SK-N-SH (cell line): Measurements from ENCODE around the gene CD300LG. TPM values are rescaled to one million over a fixed set of nuclear protein-coding genes. Genes with fewer than 3 reads are reported as not detected.

ENCODE experiments used
- CTCF ChIA-PET: fragments of 300-600, 350-600 bp; formaldehyde crosslinking; extraction: SDS; loops from one replicate; lab custom pipeline; 2021; lab: Yijun Ruan, JAX
- POLR2A ChIA-PET: fragments of 350-600 bp; sonication (Branson Sonifier 250); formaldehyde crosslinking; extraction: SDS; loops from one replicate; lab custom pipeline; 2020; ENCODE audit warnings: antibody characterized with exemption, inconsistent platforms; lab: Yijun Ruan, JAX
- DNase-seq: peaks from one replicate; pipeline ENCODE4 v3.0.0; 2012
- H2AFZ ChIP-seq: fragments of 200-600 bp; sonication (generic); 2 replicates; pipeline ENCODE4 v1.8.1; 2016; ENCODE audit warnings: antibody characterized with exemption, mild to moderate bottlenecking, low read depth
- H3F3A ChIP-seq: fragments of 200-600 bp; sonication (generic); replicated peaks from 2 replicates; pipeline ENCODE3; 2016; ENCODE audit warnings: antibody characterized with exemption, mild to moderate bottlenecking; ENCODE audit not compliant: insufficient read depth
- H3K27ac ChIP-seq, 2 experiments: fragments of 200-500 bp in 1 of 2; fragments of 200-600 bp in 1 of 2; sonication (Bioruptor generic) in 1 of 2; sonication (generic), shearing (Covaris generic) in 1 of 2; 2 replicates each; pipeline versions ENCODE4 v1.5.1 to v1.6.1; 2014 to 2016; ENCODE audit warnings: low read depth in 2 of 2, inconsistent platforms in 1 of 2, low read length in 1 of 2, mild to moderate bottlenecking in 1 of 2, mixed read lengths in 1 of 2
- H3K27me3 ChIP-seq: fragments of 200-600 bp; sonication (generic), shearing (Covaris generic); 2 replicates; pipeline ENCODE4 v1.6.1; 2016; ENCODE audit warnings: mixed run types; ENCODE audit not compliant: insufficient read depth
- H3K36me3 ChIP-seq, 2 experiments: fragments of 200-500 bp in 1 of 2; fragments of 200-600 bp in 1 of 2; sonication (Bioruptor generic) in 1 of 2; sonication (generic) in 1 of 2; replicated peaks in 1 of 2; 2 replicates each; pipeline versions ENCODE3 to v1.5.1; 2014 to 2016; ENCODE audit warnings: low read length in 1 of 2, mild to moderate bottlenecking in 1 of 2; ENCODE audit not compliant: insufficient read depth in 2 of 2, control insufficient read depth in 1 of 2
- H3K4me1 ChIP-seq, 2 experiments: fragments of 200-500 bp in 1 of 2; fragments of 200-600 bp in 1 of 2; sonication (Bioruptor generic) in 1 of 2; sonication (generic), shearing (Covaris generic) in 1 of 2; 2 replicates each; pipeline versions ENCODE4 v1.5.1 to v1.6.1; 2014 to 2016; ENCODE audit warnings: low read depth in 1 of 2, low read length in 1 of 2, mixed run types in 1 of 2; ENCODE audit not compliant: insufficient read depth in 2 of 2, control insufficient read depth in 1 of 2
- H3K4me2 ChIP-seq: fragments of 200-600 bp; sonication (generic), shearing (Covaris generic); 2 replicates; pipeline ENCODE4 v1.6.1; 2017; ENCODE audit warnings: mixed run types
- H3K4me3 ChIP-seq, 2 experiments: fragments of 200-500 bp in 1 of 2; fragments of 200-600 bp in 1 of 2; sonication (Bioruptor generic) in 1 of 2; sonication (generic), shearing (Covaris generic) in 1 of 2; 2 replicates each; pipeline versions ENCODE4 v1.5.1 to v1.8.1; 2014 to 2016; ENCODE audit warnings: low read depth in 2 of 2, inconsistent platforms in 1 of 2, low read length in 1 of 2, mild to moderate bottlenecking in 1 of 2, mixed read lengths in 1 of 2, moderate library complexity in 1 of 2
- H3K79me2 ChIP-seq: fragments of 200-600 bp; sonication (generic); 2 replicates; pipeline ENCODE4 v1.8.1; 2017; ENCODE audit warnings: mild to moderate bottlenecking; ENCODE audit not compliant: insufficient read depth
- H3K9ac ChIP-seq: fragments of 200-600 bp; sonication (generic); 2 replicates; pipeline ENCODE4 v1.6.1; 2017; ENCODE audit warnings: mixed run types
- H3K9me2 ChIP-seq: fragments of 200-600 bp; sonication (generic); 2 replicates; pipeline ENCODE4 v1.6.1; 2017; ENCODE audit warnings: mixed run types
- H3K9me3 ChIP-seq: fragments of 200-600 bp; sonication (generic); 2 replicates; pipeline ENCODE4 v1.6.1; 2017; ENCODE audit warnings: mixed run types, mild to moderate bottlenecking, moderate library complexity
- H4K20me1 ChIP-seq: fragments of 200-600 bp; sonication (generic); 2 replicates; pipeline ENCODE4 v1.6.1; 2017; ENCODE audit warnings: mild to moderate bottlenecking, mixed run types; ENCODE audit not compliant: insufficient read depth
- CHD2 ChIP-seq: fragments of 150-350 bp; IDR thresholded peaks from 2 replicates; pipeline ENCODE4 v1.6.1; 2018; ENCODE audit warnings: low read length; ENCODE audit not compliant: partially characterized antibody
- ELF1 ChIP-seq: IDR thresholded peaks from 2 replicates; pipeline ENCODE4 v1.4.0; 2012
- EP300 ChIP-seq, 2 experiments: IDR thresholded peaks; 2 replicates each; pipeline versions ENCODE4 v1.4.0 to v1.6.1; 2012; ENCODE audit warnings: borderline replicate concordance in 1 of 2, low read depth in 1 of 2, low read length in 1 of 2
- EZH2phosphoT487 ChIP-seq: fragments of 200-600 bp; sonication (generic); IDR thresholded peaks from 2 replicates; pipeline ENCODE4 v1.6.1; 2017; ENCODE audit warnings: low read depth, mixed run types, mild to moderate bottlenecking, antibody characterized with exemption, moderate library complexity, borderline replicate concordance
- FOXM1 ChIP-seq: IDR thresholded peaks from 2 replicates; pipeline ENCODE4 v1.4.0; 2012; ENCODE audit warnings: low read depth, mild to moderate bottlenecking
- GABPA ChIP-seq: IDR thresholded peaks from 2 replicates; pipeline ENCODE4 v1.4.0; 2012; ENCODE audit warnings: low read depth, mild to moderate bottlenecking
- IRF3 ChIP-seq: fragments of 150-350 bp; IDR thresholded peaks from 2 replicates; pipeline ENCODE4 v1.6.1; 2016; ENCODE audit warnings: mild to moderate bottlenecking, low read depth, low read length
- JUND ChIP-seq: IDR thresholded peaks from 2 replicates; pipeline ENCODE4 v1.4.0; 2012
- MXI1 ChIP-seq: IDR thresholded peaks from 2 replicates; pipeline ENCODE4 v1.6.1; 2012; ENCODE audit warnings: mild to moderate bottlenecking, low read depth, low read length, improper control_type of control experiment
- NFIC ChIP-seq: IDR thresholded peaks from 2 replicates; pipeline ENCODE4 v1.4.0; 2012; ENCODE audit warnings: borderline replicate concordance
- NRF1 ChIP-seq: IDR thresholded peaks from 2 replicates; pipeline ENCODE4 v1.6.1; 2012; ENCODE audit warnings: low read depth, mild to moderate bottlenecking, low read length
- PBX3 ChIP-seq: IDR thresholded peaks from 2 replicates; pipeline ENCODE4; 2012
- RAD21 ChIP-seq: IDR thresholded peaks from 2 replicates; pipeline ENCODE4 v1.6.1; 2012; ENCODE audit warnings: mild to moderate bottlenecking, low read length
- SMC3 ChIP-seq: IDR thresholded peaks from 2 replicates; pipeline ENCODE4 v1.6.1; 2012; ENCODE audit warnings: low read depth, low read length, improper control_type of control experiment
- TAF1 ChIP-seq: IDR thresholded peaks from 2 replicates; pipeline ENCODE4 v1.6.1; 2012; ENCODE audit warnings: low read depth, mild to moderate bottlenecking, low read length, moderate library complexity, borderline replicate concordance
- TCF12 ChIP-seq: IDR thresholded peaks from 2 replicates; pipeline ENCODE4 v1.4.0; 2012
- TEAD4 ChIP-seq: IDR thresholded peaks from 2 replicates; pipeline ENCODE4 v1.4.0; 2012; ENCODE audit warnings: mild to moderate bottlenecking, borderline replicate concordance; ENCODE audit not compliant: insufficient read depth
- YY1 ChIP-seq: IDR thresholded peaks from 2 replicates; pipeline ENCODE4 v1.4.0; 2012; ENCODE audit warnings: low read depth, mild to moderate bottlenecking
- WGBS: methylation state at CpG from one replicate; pipeline ENCODE4 v1.1.6; 2017; ENCODE audit warnings: low lambda C conversion rate; 5-methylcytosine and 5-hydroxymethylcytosine counted together
- polyA plus RNA-seq, 3 experiments: library from polyadenylated mRNA; depleted of rRNA; stranded (reverse); fragments of >200 nt; gene quantifications; 2 replicates each; pipeline ENCODE4 v1.2.3, GENCODE V29; 2012
- TF ChIP-seq, protein P1 (sequence below): IDR thresholded peaks from 2 replicates; pipeline ENCODE4 v1.4.0; 2012; ENCODE audit warnings: low read depth, borderline replicate concordance
- TF ChIP-seq, protein P2 (sequence below): fragments of 200-600 bp; sonication (generic); IDR thresholded peaks from 2 replicates; pipeline ENCODE4 v1.6.1; 2017; ENCODE audit warnings: antibody characterized with exemption, mild to moderate bottlenecking, moderate library complexity

CD300LG gene
- polyA plus RNA-seq, 1 of the 3 experiments (the other 2 are of a cell fraction), result not detected

DNA sequence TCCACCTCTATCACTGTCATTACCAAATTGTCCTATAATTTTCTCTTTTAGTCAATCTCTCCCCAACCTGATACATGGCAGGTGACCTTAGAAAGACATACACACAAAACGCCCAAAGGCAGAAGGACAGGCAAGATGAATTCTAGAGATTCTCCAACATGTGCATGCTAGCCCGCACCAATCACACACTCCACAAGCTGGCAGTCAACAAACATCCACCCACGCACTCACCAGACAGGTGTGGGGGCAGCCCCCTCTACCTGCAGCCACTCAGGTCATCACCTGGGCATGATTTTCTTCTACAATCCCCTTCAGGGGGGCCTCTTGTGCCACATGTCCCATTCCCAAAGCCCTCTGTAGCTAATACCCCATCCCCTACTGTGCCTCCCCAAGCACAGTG lies 50.9 kb downstream of the CD300LG start:
- Histone ChIP-seq H3K27ac (no peak overlapping the region), H3K36me3 (no peaks in the 10 kb centered on the region), H3K4me3 (no peak overlapping the region), H3K9me3 (no peaks in the 10 kb centered on the region), H3K9ac (no peak overlapping the region), H3F3A (no peaks in the 10 kb centered on the region), H3K79me2 (no peaks in the 10 kb centered on the region)
- CTCF ChIA-PET, result interaction anchor here (4.5 to 23.5 kb wide), 2 partner anchors 11 to 19 kb away, joined by 40 to 344 read pairs; partner anchors contain the start of gene MPP2
- POLR2A ChIA-PET, result no interaction called here
- no peak for TF ChIP-seq TAF1
- no peak for TF ChIP-seq NRF1
- no peak for TF ChIP-seq FOXM1
- TF ChIP-seq SMC3, result no peak
- no peak for TF ChIP-seq ELF1
- no peak for TF ChIP-seq CHD2
- TF ChIP-seq IRF3, result no peak
- TF ChIP-seq, protein P1, sequence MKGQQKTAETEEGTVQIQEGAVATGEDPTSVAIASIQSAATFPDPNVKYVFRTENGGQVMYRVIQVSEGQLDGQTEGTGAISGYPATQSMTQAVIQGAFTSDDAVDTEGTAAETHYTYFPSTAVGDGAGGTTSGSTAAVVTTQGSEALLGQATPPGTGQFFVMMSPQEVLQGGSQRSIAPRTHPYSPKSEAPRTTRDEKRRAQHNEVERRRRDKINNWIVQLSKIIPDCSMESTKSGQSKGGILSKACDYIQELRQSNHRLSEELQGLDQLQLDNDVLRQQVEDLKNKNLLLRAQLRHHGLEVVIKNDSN, result no peak
- no peak for TF ChIP-seq PBX3
- TF ChIP-seq RAD21, result no peak
- TF ChIP-seq MXI1, result no peak
- TF ChIP-seq YY1, result no peak
- no peak for TF ChIP-seq EP300 (IDR thresholded peaks at IDR 0.05; ENCODE audit: borderline replicate concordance in 1 of 2, low read depth in 1 of 2, low read length in 1 of 2)
- TF ChIP-seq EZH2phosphoT487, result no peak
- TF ChIP-seq GABPA, result no peak
- no peak for TF ChIP-seq NFIC
- no peak for TF ChIP-seq JUND
- TF ChIP-seq, all 33 proteins: peak for 0
- H2AFZ ChIP-seq, result no peak overlapping the region
- H3K9me2 ChIP-seq, result no peaks in the 10 kb centered on the region
- H3K4me1 ChIP-seq, result peaks cover 7 to 19% of the 10 kb centered on the region in 2 experiments; a peak in 2 of 4 replicates
- H4K20me1 ChIP-seq, result no peaks in the 10 kb centered on the region
- no peaks in the 10 kb centered on the region for H3K27me3 ChIP-seq
- H3K4me2 ChIP-seq, result no peak overlapping the region
- 89% methylated on average over 3 of the region's 3 CpGs for WGBS
- no peak for DNase-seq

DNA sequence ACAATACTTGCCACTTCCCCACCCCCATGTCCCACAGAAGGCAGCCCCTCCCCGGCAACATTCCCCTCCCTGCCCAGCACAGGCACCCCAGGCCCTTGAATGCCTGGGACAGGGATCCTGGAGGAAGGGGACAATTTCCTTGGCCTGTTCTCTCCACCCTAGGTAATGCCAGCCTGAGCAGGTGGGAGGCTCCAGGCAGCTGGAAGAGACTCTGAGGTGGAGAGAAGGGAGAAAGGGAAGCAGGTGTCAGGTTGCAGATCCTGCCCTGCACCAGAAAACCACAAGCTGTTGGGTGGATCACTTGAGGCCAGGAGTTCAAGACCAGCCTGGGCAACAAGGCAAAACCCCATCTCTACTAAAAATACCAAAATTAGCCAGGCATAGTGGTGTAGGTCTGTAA lies 51.5 kb downstream of the CD300LG start:
- H3K9ac ChIP-seq, result no peak overlapping the region
- H3K9me3 ChIP-seq, result no peaks in the 10 kb centered on the region
- no peak overlapping the region for H3K4me2 ChIP-seq
- no peaks in the 10 kb centered on the region for H3F3A ChIP-seq
- H3K27ac ChIP-seq, result no peak overlapping the region
- H3K27me3 ChIP-seq, result no peaks in the 10 kb centered on the region
- no peak for DNase-seq
- WGBS, result 62% methylated on average over 1 of the region's 1 CpG
- ChIA-PET CTCF (interaction anchor here (1.0 to 23.5 kb wide), 4 partner anchors 11 to 97 kb away, joined by 3 to 344 read pairs (median 28); partner anchors contain the start of gene MPP2), POLR2A (no interaction called here)
- no peaks in the 10 kb centered on the region for H4K20me1 ChIP-seq
- H3K36me3 ChIP-seq, result no peaks in the 10 kb centered on the region
- no peak overlapping the region for H3K4me3 ChIP-seq
- no peaks in the 10 kb centered on the region for H3K79me2 ChIP-seq
- peaks cover 7 to 17% of the 10 kb centered on the region in 2 experiments; a peak in 2 of 4 replicates for H3K4me1 ChIP-seq
- TF ChIP-seq YY1 (no peak), EZH2phosphoT487 (no peak), NFIC (no peak), SMC3 (no peak), ELF1 (no peak), TEAD4 (no peak), TCF12 (no peak)
- TF ChIP-seq, protein P2, sequence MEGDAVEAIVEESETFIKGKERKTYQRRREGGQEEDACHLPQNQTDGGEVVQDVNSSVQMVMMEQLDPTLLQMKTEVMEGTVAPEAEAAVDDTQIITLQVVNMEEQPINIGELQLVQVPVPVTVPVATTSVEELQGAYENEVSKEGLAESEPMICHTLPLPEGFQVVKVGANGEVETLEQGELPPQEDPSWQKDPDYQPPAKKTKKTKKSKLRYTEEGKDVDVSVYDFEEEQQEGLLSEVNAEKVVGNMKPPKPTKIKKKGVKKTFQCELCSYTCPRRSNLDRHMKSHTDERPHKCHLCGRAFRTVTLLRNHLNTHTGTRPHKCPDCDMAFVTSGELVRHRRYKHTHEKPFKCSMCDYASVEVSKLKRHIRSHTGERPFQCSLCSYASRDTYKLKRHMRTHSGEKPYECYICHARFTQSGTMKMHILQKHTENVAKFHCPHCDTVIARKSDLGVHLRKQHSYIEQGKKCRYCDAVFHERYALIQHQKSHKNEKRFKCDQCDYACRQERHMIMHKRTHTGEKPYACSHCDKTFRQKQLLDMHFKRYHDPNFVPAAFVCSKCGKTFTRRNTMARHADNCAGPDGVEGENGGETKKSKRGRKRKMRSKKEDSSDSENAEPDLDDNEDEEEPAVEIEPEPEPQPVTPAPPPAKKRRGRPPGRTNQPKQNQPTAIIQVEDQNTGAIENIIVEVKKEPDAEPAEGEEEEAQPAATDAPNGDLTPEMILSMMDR, result no peak
- no peak overlapping the region for H2AFZ ChIP-seq
- no peaks in the 10 kb centered on the region for H3K9me2 ChIP-seq
